Thyroid gland (tissue), 4 donors: Measurements from ENCODE around the gene GDF11. TPM values are rescaled to one million over a fixed set of nuclear protein-coding genes. Genes with fewer than 3 reads are reported as not detected.

ENCODE experiments used
- DNase-seq, 2 donors: peaks; one replicate each; pipeline ENCODE4 v3.0.0-alpha.2; 2019
- H3K27ac ChIP-seq, 3 donors: fragments of 200-600 bp; sonication (generic); 1 replicate in 2 of 3; 2 replicates in 1 of 3; pipeline ENCODE4 v1.5.1; 2016 to 2019; ENCODE audit warnings: mild to moderate bottlenecking in 1 of 3, moderate library complexity in 1 of 3
- H3K27me3 ChIP-seq: fragments of 200-600 bp; sonication (generic); one replicate; pipeline ENCODE4 v1.5.1; 2019
- H3K36me3 ChIP-seq, 2 donors: fragments of 200-600 bp; sonication (generic); one replicate each; pipeline ENCODE4 v1.5.1; 2016 to 2019
- H3K4me1 ChIP-seq, 2 donors: fragments of 200-600 bp; sonication (generic); one replicate each; pipeline ENCODE4 v1.5.1; 2017 to 2019
- H3K4me3 ChIP-seq, 3 donors: fragments of 200-600 bp; sonication (generic); replicated peaks in 1 of 3; 1 replicate in 2 of 3; 2 replicates in 1 of 3; pipeline ENCODE4 v1.5.1; 2016; ENCODE audit warnings: mild to moderate bottlenecking in 1 of 3
- H3K9me3 ChIP-seq: fragments of 200-600 bp; sonication (generic); one replicate; pipeline ENCODE4 v1.5.1; 2017
- CTCF ChIP-seq, 6 experiments: fragments of 200-600 bp in 3 of 6; fragments of 450-650 bp in 3 of 6; sonication (generic) in 3 of 6; IDR thresholded peaks; one replicate each; pipeline ENCODE4 v1.5.1; 2016 to 2019; ENCODE audit warnings: antibody characterized with exemption in 6 of 6, mild to moderate bottlenecking in 2 of 6, inconsistent platforms in 1 of 6, moderate library complexity in 1 of 6
- POLR2A ChIP-seq, 2 donors: fragments of 450-650 bp; IDR thresholded peaks; one replicate each; pipeline ENCODE4 v1.6.1; 2017; ENCODE audit warnings: antibody characterized with exemption in 2 of 2, mild to moderate bottlenecking in 2 of 2, moderate library complexity in 1 of 2
- WGBS, 2 donors: methylation state at CpG; one replicate each; pipeline ENCODE4 v1.1.5; 2017; 5-methylcytosine and 5-hydroxymethylcytosine counted together
- intact Hi-C: fragments of 100-400 bp; cut with DNase I; formaldehyde crosslinking; loops from one replicate; pipeline ENCODE4 v1.15.1; 2023
- total RNA-seq, 4 donors: library from RNA; depleted of rRNA; stranded (reverse); fragments of >200 nt; gene quantifications; one replicate each; pipeline ENCODE4 v1.2.3, GENCODE V29; 2016

The GDF11 gene
- total RNA-seq, 4 donors from 2014 or later, result 4.8 to 7.5 (median 6.7) TPM

- Histone ChIP-seq H3K9me3 (no peaks in the 10 kb centered on the region), H3K27me3 (no peaks in the 10 kb centered on the region), H3K4me1 (peaks cover 9 to 15% of the 10 kb centered on the region in 2 donors), H3K36me3 (no peaks in the 10 kb centered on the region), H3K4me3 (no peak overlapping the region), H3K27ac (no peak overlapping the region)
- TF ChIP-seq CTCF (IDR thresholded peaks at IDR 0.05) (no peak), POLR2A (IDR thresholded peaks at IDR 0.05) (no peak)
- no peak for DNase-seq
- 82 to 83% methylated on average over 6 of the region's 6 CpGs for WGBS, 2 donors
- intact Hi-C loops, result no loop called here
These were observed 38.8 kb upstream of the GDF11 start for GRCh38 chr12:55703901-55704761.

GRCh38 chr12:55704824-55705718 is 37.9 kb upstream of the GDF11 start:
- TF ChIP-seq CTCF (IDR thresholded peaks at IDR 0.05), result no peak
- no peak for TF ChIP-seq POLR2A (IDR thresholded peaks at IDR 0.05)
- no peaks in the 10 kb centered on the region for H3K9me3 ChIP-seq

GRCh38 chr12:55705782-55706402 is 37.0 kb upstream of the GDF11 start:
- peaks cover 9 to 15% of the 10 kb centered on the region in 2 donors for H3K4me1 ChIP-seq
- TF ChIP-seq POLR2A (IDR thresholded peaks at IDR 0.05), result no peak
- TF ChIP-seq CTCF (IDR thresholded peaks at IDR 0.05), result no peak
- H3K9me3 ChIP-seq, result no peaks in the 10 kb centered on the region
- no peak overlapping the region for H3K4me3 ChIP-seq
- no peaks in the 10 kb centered on the region for H3K36me3 ChIP-seq
- intact Hi-C loops, result no loop called here
- 46 to 63% methylated on average over 5 of the region's 5 CpGs for WGBS, 2 donors
- peak overlapping the region in 1 of 3 donors; percentile 17 for H3K27ac ChIP-seq
- H3K27me3 ChIP-seq, result no peaks in the 10 kb centered on the region
- DNase-seq, result no peak

More at GRCh38 chr12:55704824-55705718, 37.9 kb upstream of the GDF11 start:
- intact Hi-C loops, result no loop called here
- DNase-seq, result no peak
- no peaks in the 10 kb centered on the region for H3K36me3 ChIP-seq
- H3K4me3 ChIP-seq, result no peak overlapping the region
- H3K4me1 ChIP-seq, result peaks cover 9 to 15% of the 10 kb centered on the region in 2 donors
- WGBS, 2 donors, result 65 to 76% methylated on average over 9 of the region's 9 CpGs
- no peaks in the 10 kb centered on the region for H3K27me3 ChIP-seq
- no peak overlapping the region for H3K27ac ChIP-seq

- Histone ChIP-seq H3K4me1 (peaks cover 9 to 15% of the 10 kb centered on the region in 2 donors), H3K36me3 (no peaks in the 10 kb centered on the region), H3K4me3 (peak overlapping the region in 1 of 3 donors; percentile 47), H3K27ac (peak overlapping the region in 1 of 3 donors; percentile 61), H3K9me3 (no peaks in the 10 kb centered on the region), H3K27me3 (no peaks in the 10 kb centered on the region)
- DNase-seq, result no peak
- intact Hi-C loops, result no loop called here
- WGBS, 2 donors, result 61 to 79% methylated on average over 2 of the region's 2 CpGs
- TF ChIP-seq POLR2A (IDR thresholded peaks at IDR 0.05), result no peak
- TF ChIP-seq CTCF (IDR thresholded peaks at IDR 0.05), result no peak
These were observed 36.2 kb upstream of the GDF11 start for GRCh38 chr12:55706568-55707218.
